D341Med (cell line): ENCODE data around the gene CRB2.

Source experiments
- DNase-seq: peaks from one replicate; pipeline ENCODE4 v3.0.0; 2012; ENCODE audit warnings: low spot score

The CRB2 gene

GRCh38 chr9:123364241-123364824 lies 8.3 kb downstream of the CRB2 start:
- no peak for DNase-seq

GRCh38 chr9:123365287-123365880 lies 9.4 kb downstream of the CRB2 start:
- no peak for DNase-seq

- DNase-seq: no peak
Measured at GRCh38 chr9:123365881-123366528, 10.0 kb downstream of the CRB2 start.

GRCh38 chr9:123368023-123368422 lies 12.0 kb downstream of the CRB2 start:
- DNase-seq: no peak

GRCh38 chr9:123368536-123369153 lies 12.6 kb downstream of the CRB2 start:
- DNase-seq: no peak

- no peak for DNase-seq
Measured at GRCh38 chr9:123369296-123369695, 13.3 kb downstream of the CRB2 start.

GRCh38 chr9:123370108-123370507 lies 14.1 kb downstream of the CRB2 start:
- no peak for DNase-seq

GRCh38 chr9:123370526-123371227 lies 14.7 kb downstream of the CRB2 start:
- no peak for DNase-seq

- no peak for DNase-seq
Measured at GRCh38 chr9:123371228-123371584, 15.2 kb downstream of the CRB2 start.

GRCh38 chr9:123371805-123372590 lies 16.0 kb downstream of the CRB2 start:
- no peak for DNase-seq

GRCh38 chr9:123372766-123373446 lies 16.9 kb downstream of the CRB2 start:
- no peak for DNase-seq

GRCh38 chr9:123373447-123373923 lies 17.5 kb downstream of the CRB2 start:
- no peak for DNase-seq

GRCh38 chr9:123373946-123374345 lies 17.9 kb downstream of the CRB2 start:
- DNase-seq: no peak

GRCh38 chr9:123375469-123376132 lies 19.6 kb downstream of the CRB2 start:
- no peak for DNase-seq

GRCh38 chr9:123376218-123377071 lies 20.4 kb downstream of the CRB2 start:
- DNase-seq: no peak

- no peak for DNase-seq
Measured at GRCh38 chr9:123377211-123377971, 21.4 kb downstream of the CRB2 start.

GRCh38 chr9:123378025-123378424 lies 22.0 kb downstream of the CRB2 start:
- DNase-seq: no peak

- DNase-seq: no peak
Measured at GRCh38 chr9:123378956-123379660, 23.1 kb downstream of the CRB2 start.
